GM19467 (cell line): ENCODE measurements around the gene TOX4.
A peak's percentile ranks its signal among the peaks of the same experiment; 100 is the strongest.

Experiments
- ATAC-seq: cut with Tn5 transposase; IDR thresholded peaks from one replicate; pipeline ENCODE4 v1.9.1; 2021; ENCODE audit warnings: mild to moderate bottlenecking, moderate library complexity; ENCODE audit not compliant: unreplicated experiment

The TOX4 gene

GRCh38 chr14:21501568-21501967, 24.6 kb downstream of the TOX4 start:
- ATAC-seq, result no peak

DNA sequence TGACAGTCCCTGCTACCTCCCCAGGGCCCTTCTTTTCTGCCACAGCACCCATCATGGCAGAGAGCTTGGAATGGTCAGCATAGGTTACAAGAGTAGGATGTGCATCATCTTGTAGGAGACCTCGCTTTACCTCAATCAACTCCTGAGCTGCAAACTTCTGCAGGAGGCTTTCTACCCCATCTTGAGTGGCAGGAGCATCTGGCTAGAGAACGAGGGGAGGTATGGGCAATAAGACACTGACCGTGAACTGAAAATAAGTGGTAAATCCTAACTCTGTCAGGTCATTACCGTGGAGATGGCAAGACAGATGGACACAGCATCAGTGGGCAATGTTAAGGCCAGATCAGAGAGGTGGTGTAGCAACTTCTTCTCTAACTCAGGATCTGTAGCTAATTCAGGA, 26.4 kb downstream of the TOX4 start:
- no peak for ATAC-seq

GRCh38 chr14:21505012-21505553, 28.1 kb downstream of the TOX4 start:
- ATAC-seq, result peak; percentile 72

DNA sequence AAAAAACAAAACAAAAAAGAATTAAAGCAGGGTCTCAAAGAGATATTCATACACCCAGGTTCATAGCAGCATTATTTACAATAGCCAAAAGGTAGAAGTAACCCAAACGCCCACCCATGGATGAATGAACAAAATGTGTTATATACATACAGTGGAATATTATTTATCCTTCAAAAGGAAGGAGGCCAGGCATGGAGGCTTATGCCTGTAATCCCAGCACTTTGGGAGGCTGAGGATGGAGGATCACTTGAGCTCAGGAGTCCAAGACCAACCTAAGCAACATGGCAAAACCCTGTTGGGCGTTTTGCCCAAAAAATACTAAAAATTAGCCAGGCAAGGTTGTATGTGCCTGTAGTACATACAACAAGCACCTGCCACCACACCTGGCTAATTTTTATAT, 29.6 kb downstream of the TOX4 start:
- ATAC-seq, result no peak

DNA sequence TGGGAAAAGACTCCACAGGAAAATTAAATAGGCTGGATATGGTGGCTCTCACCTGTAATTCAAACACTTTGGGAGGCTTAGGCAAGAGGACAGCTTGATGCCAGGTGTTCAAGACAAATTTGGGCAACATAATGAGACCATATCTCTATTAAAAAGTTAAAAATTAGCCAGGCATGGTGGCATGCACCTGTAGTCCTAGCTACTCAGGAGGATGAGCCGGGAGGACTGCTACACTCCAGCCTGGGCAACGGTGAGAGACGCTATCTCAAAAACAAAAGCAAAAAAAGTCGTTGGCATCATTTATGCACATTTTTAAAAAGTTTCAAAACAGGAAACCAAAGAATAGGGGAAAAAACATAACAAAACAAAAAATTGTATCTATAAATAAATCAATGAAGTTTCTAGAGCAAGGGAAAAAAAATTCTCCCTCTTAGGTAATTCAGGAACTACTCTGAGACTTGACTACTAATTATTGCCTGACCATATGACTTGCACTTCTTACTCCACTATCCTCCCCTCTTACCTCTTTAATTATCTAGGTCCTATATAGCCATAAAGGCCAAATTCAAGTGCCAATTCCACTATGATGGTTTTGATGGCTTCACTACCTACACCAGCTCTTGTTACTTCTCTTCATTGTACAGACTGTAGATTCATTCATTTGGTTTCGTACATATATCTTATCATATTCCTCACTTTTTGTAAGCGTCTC, 32.6 kb downstream of the TOX4 start:
- no peak for ATAC-seq

DNA sequence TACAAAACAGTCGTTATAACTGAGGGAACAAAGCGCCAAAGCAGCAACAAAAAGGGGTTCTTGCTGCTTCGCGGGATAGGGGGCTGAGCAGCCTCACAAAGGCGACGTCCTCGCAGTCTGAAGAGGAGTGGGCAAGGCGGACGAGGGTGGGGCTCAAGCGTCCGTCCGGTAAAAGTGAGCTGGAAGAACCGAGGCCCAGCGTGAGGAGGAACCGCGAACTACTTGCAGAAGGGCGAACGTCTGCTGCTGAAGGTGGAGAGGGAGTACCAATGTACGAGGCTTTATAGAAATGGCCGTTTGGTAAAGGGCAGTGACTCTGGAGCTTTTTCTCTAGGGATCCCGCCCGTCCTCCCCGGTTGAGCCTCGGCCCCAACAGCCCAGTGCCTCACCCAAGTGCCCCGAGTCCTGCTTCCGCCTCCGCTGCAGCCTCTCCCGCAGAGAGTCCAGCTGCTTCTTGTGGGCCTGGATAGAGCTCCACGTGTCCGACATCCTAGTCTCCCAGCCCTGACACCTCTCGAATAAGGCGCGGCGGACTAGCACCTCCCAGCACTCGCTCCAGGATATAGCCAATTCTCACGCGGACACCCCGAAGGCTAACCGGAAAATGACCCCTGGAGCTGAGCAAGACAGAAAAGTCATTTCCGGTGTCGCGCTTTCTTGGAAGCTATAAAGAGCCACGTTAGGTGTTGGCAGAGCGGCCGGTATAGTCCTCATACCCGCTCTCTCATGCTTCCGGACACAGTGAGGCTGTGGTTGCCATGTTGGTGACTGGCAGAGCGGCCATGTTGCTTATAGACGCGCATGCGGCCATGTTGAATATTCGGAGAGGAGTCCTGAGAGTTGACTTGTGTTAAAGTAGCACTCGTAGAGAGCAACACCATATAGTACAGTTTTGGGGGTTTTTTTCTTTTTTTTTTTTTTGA, 34.0 kb downstream of the TOX4 start, which contains the start of gene METTL3:
METTL3 (minus strand) TSS at position 606 of the 923 bp plus-strand sequence; CDS start at position 489, 117 bp downstream.
- ATAC-seq, result peak; percentile 99

DNA sequence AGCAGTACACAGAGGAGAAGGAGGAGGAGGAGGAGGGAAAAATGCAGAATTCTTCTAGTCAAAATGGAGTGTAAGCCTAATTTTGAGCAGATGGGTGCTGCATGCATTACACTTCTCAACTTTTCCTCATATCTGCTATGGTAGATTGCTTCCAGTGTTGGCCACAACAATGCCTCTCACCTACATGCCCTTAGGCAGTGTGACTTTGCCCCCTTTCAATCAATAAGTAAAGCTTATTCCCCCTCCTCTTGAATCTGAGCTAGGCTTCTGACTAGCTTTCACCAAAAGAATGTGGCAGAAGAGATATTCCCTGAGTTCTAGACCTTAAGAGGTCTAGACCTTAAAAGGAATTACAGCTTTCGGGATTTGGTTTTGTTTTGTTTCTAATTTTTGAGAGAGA, 37.3 kb downstream of the TOX4 start:
- ATAC-seq, result no peak

DNA sequence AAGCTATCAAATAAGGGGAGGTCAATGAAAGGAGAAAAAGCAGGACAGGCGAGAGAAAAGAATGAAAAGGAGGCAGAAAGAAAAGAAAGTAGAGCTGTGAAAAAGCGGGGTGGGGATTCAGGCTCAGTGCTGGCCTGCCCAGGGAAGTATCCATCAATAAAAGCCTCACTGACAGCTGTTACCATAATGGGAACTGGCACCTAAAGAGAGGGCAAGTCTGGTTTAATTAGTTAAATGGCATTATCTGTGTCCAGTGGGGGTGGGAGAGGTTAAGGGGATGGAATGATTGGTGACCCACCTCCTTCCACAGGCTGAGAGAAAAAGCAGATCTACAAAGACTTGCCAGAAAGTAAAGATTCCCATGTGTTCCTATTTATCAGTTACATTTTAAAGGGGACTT, 41.7 kb downstream of the TOX4 start:
- no peak for ATAC-seq

- no peak for ATAC-seq
These were observed 43.8 kb downstream of the TOX4 start for GRCh38 chr14:21520767-21521166.

GRCh38 chr14:21521501-21521900, 44.5 kb downstream of the TOX4 start:
- ATAC-seq, result no peak

- ATAC-seq, result no peak
These were observed 46.2 kb downstream of the TOX4 start for GRCh38 chr14:21523203-21523602.

GRCh38 chr14:21524575-21525490, 47.8 kb downstream of the TOX4 start:
- no peak for ATAC-seq

GRCh38 chr14:21525571-21525961, 48.6 kb downstream of the TOX4 start:
- no peak for ATAC-seq

DNA sequence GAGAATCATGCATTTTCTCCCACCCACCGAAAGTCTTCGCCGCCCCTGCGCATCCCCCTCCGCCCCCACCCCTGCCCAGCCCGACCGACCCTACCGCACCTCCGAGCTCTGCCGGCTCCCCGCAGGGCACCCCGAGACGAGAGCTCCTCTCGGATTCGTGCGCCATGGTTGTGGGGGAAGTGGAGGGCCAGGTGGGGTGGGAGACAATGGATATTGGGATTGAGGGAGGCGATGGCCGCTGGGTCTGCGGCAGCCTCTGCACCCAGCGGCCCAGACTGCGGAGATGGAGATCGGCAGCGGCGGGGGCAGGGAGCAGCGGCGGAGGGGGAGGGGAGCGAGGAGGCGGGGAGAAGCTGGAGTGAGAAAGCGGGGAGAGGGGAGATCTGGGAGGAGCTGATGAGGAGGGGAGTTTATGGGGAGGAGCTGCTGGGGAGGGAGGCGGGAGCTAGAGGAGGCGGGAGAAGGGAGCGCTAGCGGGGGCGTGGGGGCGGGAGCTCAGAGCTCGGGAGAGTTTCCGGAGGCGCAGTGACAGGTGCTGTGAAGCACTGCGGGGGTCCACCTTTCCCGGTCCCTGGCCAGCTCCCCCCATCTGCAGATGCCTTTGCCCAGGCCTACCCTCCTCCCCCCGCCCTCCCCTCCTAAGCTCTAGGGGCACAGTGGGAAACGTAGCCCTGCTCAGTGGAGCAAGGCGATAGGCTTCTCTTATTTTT, 49.1 kb downstream of the TOX4 start, which contains the start of gene SALL2:
SALL2 (minus strand) TSS at position 385 of the 710 bp plus-strand sequence; CDS start at position 166, 219 bp downstream.
- no peak for ATAC-seq

DNA sequence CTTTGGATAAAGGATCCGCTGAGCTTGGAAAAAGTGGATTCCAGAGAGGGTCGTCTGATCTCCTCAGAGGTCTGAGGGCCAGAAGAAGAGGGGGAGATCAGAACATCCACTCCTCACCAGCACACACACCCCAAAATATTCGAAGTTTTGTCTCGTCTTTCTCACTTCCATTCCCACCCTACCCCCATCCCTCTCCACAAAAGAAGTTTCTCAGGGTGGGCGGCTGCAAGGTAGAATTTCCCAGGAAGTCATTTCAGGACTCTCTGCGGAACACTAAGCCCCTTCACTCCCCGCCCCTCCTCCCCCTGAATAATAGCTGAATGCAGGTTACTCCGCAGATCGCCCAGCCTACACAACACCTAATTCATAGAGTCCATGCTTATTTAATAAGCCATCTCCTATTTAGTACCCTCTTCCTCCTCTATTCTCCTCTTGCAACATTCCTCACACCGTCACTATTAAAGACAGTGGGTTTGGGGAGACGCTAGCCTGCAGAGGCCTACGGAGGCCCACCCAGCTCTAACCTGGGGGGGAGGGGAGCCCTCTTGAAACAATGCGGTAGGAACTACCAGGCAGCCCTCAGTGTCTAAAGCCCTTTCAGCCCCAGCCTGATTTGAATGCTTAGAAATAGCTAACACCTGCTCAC, 49.8 kb downstream of the TOX4 start:
- ATAC-seq, result no peak

- no peak for ATAC-seq
These were observed 50.3 kb downstream of the TOX4 start for GRCh38 chr14:21527318-21527679.

- no peak for ATAC-seq
These were observed 51.7 kb downstream of the TOX4 start for GRCh38 chr14:21528381-21529348.

DNA sequence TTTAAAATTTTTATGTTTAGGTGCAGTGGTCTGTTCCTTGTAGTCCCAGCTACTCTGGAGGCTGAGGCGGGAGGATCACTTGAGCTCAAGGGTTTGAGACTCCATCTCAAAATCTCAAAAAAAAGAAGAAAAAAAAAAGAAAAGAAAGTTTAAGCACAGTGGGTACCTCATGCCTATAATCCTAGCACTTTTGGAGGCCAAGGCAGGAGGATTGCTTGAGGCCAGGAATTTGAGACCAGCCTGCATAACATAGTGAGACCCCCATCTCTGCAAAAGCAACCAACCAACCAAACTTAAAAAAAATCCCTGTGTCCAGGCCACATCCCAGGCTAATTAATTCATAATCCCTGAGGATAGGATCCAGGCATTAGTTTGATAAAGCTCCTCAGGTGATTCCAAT, 52.5 kb downstream of the TOX4 start:
- no peak for ATAC-seq
